CD4-positive, alpha-beta T cell treated with Interleukin-17A for 4 hours (primary cell): ENCODE measurements around the gene CASP9.
"Not testable (repeated sequence)": the region's sequence is repeated elsewhere in the genome, so short reads cannot be mapped to it uniquely, and the experiment has no call there.

ENCODE experiments used
- DNase-seq: peaks from one replicate; pipeline ENCODE4 v3.0.0-alpha.2; 2020; ENCODE audit warnings: mixed read lengths

The CASP9 gene

GRCh38 chr1:15500184-15501178 is 23.5 kb downstream of the CASP9 start:
- no peak for DNase-seq

GRCh38 chr1:15493869-15494390 is 30.1 kb downstream of the CASP9 start:
- no peak for DNase-seq

GRCh38 chr1:15492596-15492995 is 31.4 kb downstream of the CASP9 start:
- DNase-seq: no peak

- DNase-seq: peak; percentile 6
Observed at GRCh38 chr1:15491010-15491409, 33.0 kb downstream of the CASP9 start.

GRCh38 chr1:15489052-15489736 is 34.8 kb downstream of the CASP9 start:
- DNase-seq: no peak

- no peak for DNase-seq
Observed at GRCh38 chr1:15488371-15488770, 35.6 kb downstream of the CASP9 start.

GRCh38 chr1:15486844-15487610 is 37.0 kb downstream of the CASP9 start:
- DNase-seq: not testable (repeated sequence)

- DNase-seq: no peak
Observed at GRCh38 chr1:15485636-15486035, 38.4 kb downstream of the CASP9 start.

- DNase-seq: not testable (repeated sequence)
Observed at GRCh38 chr1:15484443-15484842, 39.6 kb downstream of the CASP9 start.

- DNase-seq: no peak
Observed at GRCh38 chr1:15483971-15484370, 40.0 kb downstream of the CASP9 start.

- not testable (repeated sequence) for DNase-seq
Observed at GRCh38 chr1:15482983-15483543, 41.0 kb downstream of the CASP9 start.

- not testable (repeated sequence) for DNase-seq
Observed at GRCh38 chr1:15482455-15482854, 41.6 kb downstream of the CASP9 start.

- no peak for DNase-seq
Observed at GRCh38 chr1:15479654-15480347, 44.2 kb downstream of the CASP9 start.

- no peak for DNase-seq
Observed at GRCh38 chr1:15477646-15478212, 46.3 kb downstream of the CASP9 start.

GRCh38 chr1:15476927-15477326 is 47.1 kb downstream of the CASP9 start:
- no peak for DNase-seq

- DNase-seq: no peak
Observed at GRCh38 chr1:15475752-15476314, 48.2 kb downstream of the CASP9 start, which contains the start of gene CELA2B. Gene CELA2B (plus strand): TSS chr1:15476104. CDS start chr1:15476126, 22 bp downstream.

- DNase-seq: no peak
Observed at GRCh38 chr1:15472587-15472986, 51.4 kb downstream of the CASP9 start.

- DNase-seq: not testable (repeated sequence)
Observed at GRCh38 chr1:15471723-15472122, 52.3 kb downstream of the CASP9 start.

- DNase-seq: not testable (repeated sequence)
Observed at GRCh38 chr1:15471067-15471466, 52.9 kb downstream of the CASP9 start.

- not testable (repeated sequence) for DNase-seq
Observed at GRCh38 chr1:15469821-15470448, 54.1 kb downstream of the CASP9 start.
